HepG2 (cell line): ENCODE results near the gene S100P. TPM values are rescaled to one million over a fixed set of nuclear protein-coding genes. Genes with fewer than 3 reads are reported as not detected.

Experiments used
- BCL6 ChIP-seq: IDR thresholded peaks from 2 replicates; pipeline ENCODE4 v1.6.1; 2016; ENCODE audit warnings: missing genetic modification reagents, missing compliant biosample characterization
- CBFB ChIP-seq: sonication (generic); formaldehyde crosslinking; IDR thresholded peaks from 2 replicates; pipeline ENCODE4 v1.4.0; 2020; ENCODE audit warnings: missing genetic modification reagents
- HDAC6 ChIP-seq: fragments of 200-600 bp; sonication (generic); IDR thresholded peaks from 2 replicates; pipeline ENCODE4 v1.7.0; 2017; ENCODE audit warnings: mild to moderate bottlenecking, antibody characterized with exemption, low read length, low read depth
- KLF11 ChIP-seq: IDR thresholded peaks from 2 replicates; pipeline ENCODE4 v1.6.1; 2016; ENCODE audit warnings: missing compliant biosample characterization
- MED8 ChIP-seq: sonication (generic); formaldehyde crosslinking; IDR thresholded peaks from 2 replicates; pipeline ENCODE4 v1.8.1; 2023; ENCODE audit warnings: mild to moderate bottlenecking, missing genetic modification reagents; ENCODE audit not compliant: insufficient replicate concordance
- NCOA1 ChIP-seq: sonication (generic); formaldehyde crosslinking; IDR thresholded peaks from 2 replicates; pipeline ENCODE4 v1.9.0; 2021; ENCODE audit warnings: missing genetic modification reagents
- NFE2L2 ChIP-seq: fragments of 150-350 bp; IDR thresholded peaks from 2 replicates; pipeline ENCODE4 v1.6.1; 2014; ENCODE audit warnings: low read length
- NFKBIZ ChIP-seq: IDR thresholded peaks from 2 replicates; pipeline ENCODE4 v1.6.1; 2018; ENCODE audit warnings: missing genetic modification reagents, missing compliant biosample characterization
- NFYB ChIP-seq: sonication (generic); formaldehyde crosslinking; IDR thresholded peaks from 2 replicates; pipeline ENCODE4 v1.4.0; 2020; ENCODE audit warnings: missing genetic modification reagents
- RFX3 ChIP-seq: IDR thresholded peaks from 2 replicates; pipeline ENCODE4 v1.6.1; 2016; ENCODE audit warnings: missing biosample characterization, missing genetic modification reagents
- RXRB ChIP-seq: IDR thresholded peaks from 2 replicates; pipeline ENCODE4 v1.6.1; 2016; ENCODE audit warnings: borderline replicate concordance, missing genetic modification reagents, missing compliant biosample characterization
- SYNCRIP ChIP-seq: fragments of 200-400 bp; formaldehyde crosslinking; IDR thresholded peaks from 2 replicates; pipeline ENCODE4 v1.6.1; 2018; ENCODE audit warnings: mild to moderate bottlenecking, low read depth, low read length; ENCODE audit not compliant: insufficient read depth
- ZC3H13 ChIP-seq: sonication (generic); formaldehyde crosslinking; IDR thresholded peaks from 2 replicates; pipeline ENCODE4 v1.8.1; 2023; ENCODE audit warnings: mild to moderate bottlenecking, missing genetic modification reagents, moderate library complexity
- ZNF124 ChIP-seq: sonication (generic); formaldehyde crosslinking; IDR thresholded peaks from 2 replicates; pipeline ENCODE4 v1.4.0; 2020; ENCODE audit warnings: missing genetic modification reagents
- ZNF225 ChIP-seq: sonication (generic); formaldehyde crosslinking; IDR thresholded peaks from 2 replicates; pipeline ENCODE4 v1.4.0; 2020; ENCODE audit warnings: mild to moderate bottlenecking, missing genetic modification reagents
- ZNF484 ChIP-seq: sonication (generic); formaldehyde crosslinking; IDR thresholded peaks from 2 replicates; pipeline ENCODE4 v1.5.1; 2020; ENCODE audit warnings: mild to moderate bottlenecking, low read depth, missing genetic modification reagents, borderline replicate concordance
- ZNF720 ChIP-seq: sonication (generic); formaldehyde crosslinking; IDR thresholded peaks from 2 replicates; pipeline ENCODE4 v1.4.0; 2020; ENCODE audit warnings: missing genetic modification reagents
- ZNF839 ChIP-seq: sonication (generic); formaldehyde crosslinking; IDR thresholded peaks from 2 replicates; pipeline ENCODE4 v1.4.0; 2020; ENCODE audit warnings: missing genetic modification reagents, mild to moderate bottlenecking, borderline replicate concordance
- polyA plus RNA-seq, 8 experiments: library from polyadenylated mRNA; depleted of rRNA in 3 of 8; stranded (reverse) in 7 of 8; unstranded in 1 of 8; fragments of >200 nt; fragmentation: Illumina TruSeq in 4 of 8; extraction: Trizol in 4 of 8; gene quantifications; 2 replicates each; pipeline versions ENCODE4 v1.2.1 to v1.2.3, GENCODE V29; 2011 to 2016; ENCODE audit warnings: low read depth in 4 of 8, missing spikeins in 1 of 8, mixed read lengths in 1 of 8; ENCODE audit not compliant: insufficient read depth in 1 of 8
- total RNA-seq, 5 experiments: library from RNA; depleted of rRNA; stranded (reverse); fragments of >200 nt; fragmentation: Illumina TruSeq; extraction: Trizol; gene quantifications; 2 replicates each; pipeline ENCODE4 v1.2.3, GENCODE V29; 2016; ENCODE audit warnings: low read depth in 1 of 5
- TF ChIP-seq, protein P1 (sequence below): sonication (generic); formaldehyde crosslinking; IDR thresholded peaks from 2 replicates; pipeline ENCODE4 v1.5.0; 2020; ENCODE audit warnings: mild to moderate bottlenecking, missing genetic modification reagents
- TF ChIP-seq, protein P2 (sequence below): sonication (generic); formaldehyde crosslinking; IDR thresholded peaks from 2 replicates; pipeline ENCODE4 v1.4.0; 2020; ENCODE audit warnings: missing genetic modification reagents
- TF ChIP-seq, protein P3 (sequence below): sonication (generic); formaldehyde crosslinking; IDR thresholded peaks from 2 replicates; pipeline ENCODE4 v1.4.0; 2020; ENCODE audit warnings: missing genetic modification reagents
- TF ChIP-seq, protein P4 (sequence below): sonication (generic); formaldehyde crosslinking; IDR thresholded peaks from 2 replicates; pipeline ENCODE4 v1.8.0; 2022; ENCODE audit warnings: mild to moderate bottlenecking, missing genetic modification reagents

Gene S100P
- total and polyA plus RNA-seq, 2 of the 13 experiments (the other 11 are each of a cell fraction or from before 2014, with no cell fraction given) = 278 to 1,649 TPM

DNA sequence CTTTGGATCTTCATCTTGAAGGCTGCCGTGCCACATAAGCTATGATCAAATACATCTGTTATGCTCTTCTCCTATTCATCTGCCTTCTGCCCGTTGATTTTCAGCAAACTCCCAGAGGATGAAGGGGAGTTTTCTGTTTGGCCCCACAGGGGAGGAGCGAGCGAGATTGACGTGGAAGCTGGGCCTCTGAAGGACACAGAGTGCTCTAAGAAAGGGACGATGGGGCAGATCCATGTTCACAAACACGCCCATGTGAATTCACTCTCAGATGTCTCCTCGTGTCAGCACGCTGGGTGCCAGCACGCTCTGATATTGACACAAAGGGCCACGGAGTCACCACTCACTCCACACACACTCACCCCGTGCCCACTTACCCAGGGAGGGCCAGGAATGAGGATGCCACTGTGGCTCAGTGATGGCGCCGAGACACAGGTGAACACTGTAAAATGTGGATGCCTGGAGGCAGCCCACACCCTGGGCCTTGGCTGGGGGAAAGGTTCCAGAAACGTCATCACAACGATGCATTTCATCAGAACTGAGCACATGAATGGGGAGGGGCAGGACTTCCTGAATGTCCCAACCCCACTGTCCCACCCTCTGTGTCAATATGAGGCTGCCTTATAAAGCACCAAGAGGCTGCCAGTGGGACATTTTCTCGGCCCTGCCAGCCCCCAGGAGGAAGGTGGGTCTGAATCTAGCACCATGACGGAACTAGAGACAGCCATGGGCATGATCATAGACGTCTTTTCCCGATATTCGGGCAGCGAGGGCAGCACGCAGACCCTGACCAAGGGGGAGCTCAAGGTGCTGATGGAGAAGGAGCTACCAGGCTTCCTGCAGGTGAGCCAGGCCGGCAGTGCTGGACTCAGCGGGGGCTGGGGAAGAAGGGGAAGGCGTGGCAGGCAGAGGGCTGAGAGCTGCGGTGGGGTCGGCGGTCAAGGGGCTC, at the start of gene S100P (continued):
- TF ChIP-seq, protein P1, sequence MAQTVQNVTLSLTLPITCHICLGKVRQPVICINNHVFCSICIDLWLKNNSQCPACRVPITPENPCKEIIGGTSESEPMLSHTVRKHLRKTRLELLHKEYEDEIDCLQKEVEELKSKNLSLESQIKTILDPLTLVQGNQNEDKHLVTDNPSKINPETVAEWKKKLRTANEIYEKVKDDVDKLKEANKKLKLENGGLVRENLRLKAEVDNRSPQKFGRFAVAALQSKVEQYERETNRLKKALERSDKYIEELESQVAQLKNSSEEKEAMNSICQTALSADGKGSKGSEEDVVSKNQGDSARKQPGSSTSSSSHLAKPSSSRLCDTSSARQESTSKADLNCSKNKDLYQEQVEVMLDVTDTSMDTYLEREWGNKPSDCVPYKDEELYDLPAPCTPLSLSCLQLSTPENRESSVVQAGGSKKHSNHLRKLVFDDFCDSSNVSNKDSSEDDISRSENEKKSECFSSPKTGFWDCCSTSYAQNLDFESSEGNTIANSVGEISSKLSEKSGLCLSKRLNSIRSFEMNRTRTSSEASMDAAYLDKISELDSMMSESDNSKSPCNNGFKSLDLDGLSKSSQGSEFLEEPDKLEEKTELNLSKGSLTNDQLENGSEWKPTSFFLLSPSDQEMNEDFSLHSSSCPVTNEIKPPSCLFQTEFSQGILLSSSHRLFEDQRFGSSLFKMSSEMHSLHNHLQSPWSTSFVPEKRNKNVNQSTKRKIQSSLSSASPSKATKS = peak; percentile 97; the same call in 1 of the 2 replicates
- TF ChIP-seq, protein P2, sequence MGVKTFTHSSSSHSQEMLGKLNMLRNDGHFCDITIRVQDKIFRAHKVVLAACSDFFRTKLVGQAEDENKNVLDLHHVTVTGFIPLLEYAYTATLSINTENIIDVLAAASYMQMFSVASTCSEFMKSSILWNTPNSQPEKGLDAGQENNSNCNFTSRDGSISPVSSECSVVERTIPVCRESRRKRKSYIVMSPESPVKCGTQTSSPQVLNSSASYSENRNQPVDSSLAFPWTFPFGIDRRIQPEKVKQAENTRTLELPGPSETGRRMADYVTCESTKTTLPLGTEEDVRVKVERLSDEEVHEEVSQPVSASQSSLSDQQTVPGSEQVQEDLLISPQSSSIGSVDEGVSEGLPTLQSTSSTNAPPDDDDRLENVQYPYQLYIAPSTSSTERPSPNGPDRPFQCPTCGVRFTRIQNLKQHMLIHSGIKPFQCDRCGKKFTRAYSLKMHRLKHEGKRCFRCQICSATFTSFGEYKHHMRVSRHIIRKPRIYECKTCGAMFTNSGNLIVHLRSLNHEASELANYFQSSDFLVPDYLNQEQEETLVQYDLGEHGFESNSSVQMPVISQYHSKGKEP = no peak
- TF ChIP-seq NFE2L2 = no peak
- peak; percentile 74; the same call in 1 of the 2 replicates for TF ChIP-seq CBFB (CRISPR knock-in tag)
- TF ChIP-seq HDAC6 = no peak
- peak; percentile 85 for TF ChIP-seq MED8
- peak; percentile 49; the same call in 1 of the 2 replicates for TF ChIP-seq BCL6
- TF ChIP-seq, protein P3, sequence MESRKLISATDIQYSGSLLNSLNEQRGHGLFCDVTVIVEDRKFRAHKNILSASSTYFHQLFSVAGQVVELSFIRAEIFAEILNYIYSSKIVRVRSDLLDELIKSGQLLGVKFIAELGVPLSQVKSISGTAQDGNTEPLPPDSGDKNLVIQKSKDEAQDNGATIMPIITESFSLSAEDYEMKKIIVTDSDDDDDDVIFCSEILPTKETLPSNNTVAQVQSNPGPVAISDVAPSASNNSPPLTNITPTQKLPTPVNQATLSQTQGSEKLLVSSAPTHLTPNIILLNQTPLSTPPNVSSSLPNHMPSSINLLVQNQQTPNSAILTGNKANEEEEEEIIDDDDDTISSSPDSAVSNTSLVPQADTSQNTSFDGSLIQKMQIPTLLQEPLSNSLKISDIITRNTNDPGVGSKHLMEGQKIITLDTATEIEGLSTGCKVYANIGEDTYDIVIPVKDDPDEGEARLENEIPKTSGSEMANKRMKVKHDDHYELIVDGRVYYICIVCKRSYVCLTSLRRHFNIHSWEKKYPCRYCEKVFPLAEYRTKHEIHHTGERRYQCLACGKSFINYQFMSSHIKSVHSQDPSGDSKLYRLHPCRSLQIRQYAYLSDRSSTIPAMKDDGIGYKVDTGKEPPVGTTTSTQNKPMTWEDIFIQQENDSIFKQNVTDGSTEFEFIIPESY = no peak; the same call in 1 of the 2 replicates
- TF ChIP-seq SYNCRIP = no peak
- peak; percentile 85; the same call in 1 of the 2 replicates for TF ChIP-seq RXRB (CRISPR knock-in tag)
- no peak for TF ChIP-seq ZNF225 (CRISPR knock-in tag)
- no peak for TF ChIP-seq ZNF124 (CRISPR knock-in tag)
- TF ChIP-seq NFYB (CRISPR knock-in tag) = peak; percentile 50
- no peak for TF ChIP-seq ZNF839 (CRISPR knock-in tag)
- TF ChIP-seq ZNF720 (CRISPR knock-in tag) = no peak
- TF ChIP-seq NCOA1 (CRISPR knock-in tag) = no peak
- TF ChIP-seq NFKBIZ (CRISPR knock-in tag) = peak; percentile 96
- TF ChIP-seq ZNF484 (CRISPR knock-in tag) = no peak
- TF ChIP-seq ZC3H13 (CRISPR knock-in tag) = no peak
- TF ChIP-seq KLF11 (CRISPR knock-in tag) = no peak
- TF ChIP-seq RFX3 (CRISPR knock-in tag) = no peak
- TF ChIP-seq, protein P4, sequence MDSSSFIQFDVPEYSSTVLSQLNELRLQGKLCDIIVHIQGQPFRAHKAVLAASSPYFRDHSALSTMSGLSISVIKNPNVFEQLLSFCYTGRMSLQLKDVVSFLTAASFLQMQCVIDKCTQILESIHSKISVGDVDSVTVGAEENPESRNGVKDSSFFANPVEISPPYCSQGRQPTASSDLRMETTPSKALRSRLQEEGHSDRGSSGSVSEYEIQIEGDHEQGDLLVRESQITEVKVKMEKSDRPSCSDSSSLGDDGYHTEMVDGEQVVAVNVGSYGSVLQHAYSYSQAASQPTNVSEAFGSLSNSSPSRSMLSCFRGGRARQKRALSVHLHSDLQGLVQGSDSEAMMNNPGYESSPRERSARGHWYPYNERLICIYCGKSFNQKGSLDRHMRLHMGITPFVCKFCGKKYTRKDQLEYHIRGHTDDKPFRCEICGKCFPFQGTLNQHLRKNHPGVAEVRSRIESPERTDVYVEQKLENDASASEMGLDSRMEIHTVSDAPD (CRISPR knock-in tag) = peak; percentile 51; the same call in 1 of the 2 replicates
